Astrocyte (in vitro differentiated cells and primary cell): ENCODE measurements around the gene BRMS1. TPM values are rescaled to one million over a fixed set of nuclear protein-coding genes. Genes with fewer than 3 reads are reported as not detected.
A peak's percentile ranks its signal among the peaks of the same experiment; 100 is the strongest.

ENCODE experiments used
- DNase-seq: peaks from one replicate; pipeline ENCODE4 v3.0.0-alpha.2; 2010; ENCODE audit warnings: low read depth
- FAIRE-seq: peaks from 2 replicates; lab custom pipeline; 2011; peaks lifted over from hg19 to GRCh38; lab: Jason Lieb, UNC
- H2AFZ ChIP-seq: 2 replicates; pipeline ENCODE4 v1.6.0; 2012; ENCODE audit warnings: low read depth, low read length, inconsistent platforms
- H3K27ac ChIP-seq: 2 replicates; pipeline ENCODE4 v1.5.1; 2011; ENCODE audit warnings: low read depth, low read length, inconsistent platforms
- H3K27me3 ChIP-seq: 2 replicates; pipeline ENCODE4 v1.6.0; 2011; ENCODE audit warnings: low read length, inconsistent platforms; ENCODE audit not compliant: insufficient read depth
- H3K36me3 ChIP-seq: 2 replicates; pipeline ENCODE4 v1.5.1; 2011; ENCODE audit warnings: low read length, inconsistent platforms; ENCODE audit not compliant: insufficient read depth
- H3K4me1 ChIP-seq: 2 replicates; pipeline ENCODE4 v1.5.1; 2011; ENCODE audit warnings: low read length, inconsistent platforms; ENCODE audit not compliant: insufficient read depth
- H3K4me2 ChIP-seq: 2 replicates; pipeline ENCODE4 v1.6.0; 2012; ENCODE audit warnings: low read length, inconsistent platforms
- H3K4me3 ChIP-seq: 2 replicates; pipeline ENCODE4 v1.5.1; 2011; ENCODE audit warnings: low read depth, mild to moderate bottlenecking, low read length, inconsistent platforms; ENCODE audit not compliant: insufficient read depth
- H3K79me2 ChIP-seq: 2 replicates; pipeline ENCODE4 v1.6.0; 2012; ENCODE audit warnings: mild to moderate bottlenecking, low read length, inconsistent platforms; ENCODE audit not compliant: insufficient read depth
- H3K9ac ChIP-seq: 2 replicates; pipeline ENCODE4 v1.6.0; 2012; ENCODE audit warnings: mild to moderate bottlenecking, low read length, inconsistent platforms
- H3K9me3 ChIP-seq: 2 replicates; pipeline ENCODE4 v1.5.1; 2012; ENCODE audit warnings: low read depth, mild to moderate bottlenecking, low read length, inconsistent platforms; ENCODE audit not compliant: insufficient read depth
- H4K20me1 ChIP-seq: 2 replicates; pipeline ENCODE4 v1.6.0; 2012; ENCODE audit warnings: low read length, inconsistent platforms; ENCODE audit not compliant: insufficient read depth
- H3K27ac Mint-ChIP-seq: one replicate; pipeline ENCODE4 v1.8.0; 2021; ENCODE audit warnings: mild to moderate bottlenecking, mixed read lengths; ENCODE audit not compliant: unreplicated experiment
- H3K27me3 Mint-ChIP-seq: one replicate; pipeline ENCODE4 v1.8.0; 2021; ENCODE audit warnings: low read depth, mixed read lengths; ENCODE audit not compliant: unreplicated experiment
- H3K36me3 Mint-ChIP-seq: one replicate; pipeline ENCODE4 v1.8.0; 2021; ENCODE audit warnings: low read depth, mixed read lengths; ENCODE audit not compliant: unreplicated experiment
- H3K4me1 Mint-ChIP-seq: one replicate; pipeline ENCODE4 v1.8.0; 2021; ENCODE audit warnings: low read depth, mixed read lengths; ENCODE audit not compliant: unreplicated experiment
- H3K4me3 Mint-ChIP-seq: one replicate; pipeline ENCODE4 v1.8.0; 2021; ENCODE audit warnings: mild to moderate bottlenecking, moderate library complexity, mixed read lengths; ENCODE audit not compliant: unreplicated experiment
- H3K9me3 Mint-ChIP-seq: one replicate; pipeline ENCODE4 v1.8.0; 2021; ENCODE audit warnings: mild to moderate bottlenecking, mixed read lengths; ENCODE audit not compliant: unreplicated experiment
- CTCF ChIP-seq: IDR thresholded peaks from 2 replicates; pipeline ENCODE4 v1.5.1; 2011; ENCODE audit warnings: low read depth, mild to moderate bottlenecking, inconsistent platforms, low read length, moderate library complexity; ENCODE audit not compliant: insufficient read depth
- EZH2 ChIP-seq: IDR thresholded peaks from 2 replicates; pipeline ENCODE4 v1.6.1; 2012; ENCODE audit warnings: mild to moderate bottlenecking, low read length, inconsistent platforms; ENCODE audit not compliant: insufficient read depth
- total RNA-seq: library from RNA; stranded (reverse); gene quantifications from 2 replicates; pipeline ENCODE4 v1.2.1, GENCODE V29; 2021

Gene BRMS1
- total RNA-seq, 1 donor from 2014 or later = 47.8 TPM

DNA sequence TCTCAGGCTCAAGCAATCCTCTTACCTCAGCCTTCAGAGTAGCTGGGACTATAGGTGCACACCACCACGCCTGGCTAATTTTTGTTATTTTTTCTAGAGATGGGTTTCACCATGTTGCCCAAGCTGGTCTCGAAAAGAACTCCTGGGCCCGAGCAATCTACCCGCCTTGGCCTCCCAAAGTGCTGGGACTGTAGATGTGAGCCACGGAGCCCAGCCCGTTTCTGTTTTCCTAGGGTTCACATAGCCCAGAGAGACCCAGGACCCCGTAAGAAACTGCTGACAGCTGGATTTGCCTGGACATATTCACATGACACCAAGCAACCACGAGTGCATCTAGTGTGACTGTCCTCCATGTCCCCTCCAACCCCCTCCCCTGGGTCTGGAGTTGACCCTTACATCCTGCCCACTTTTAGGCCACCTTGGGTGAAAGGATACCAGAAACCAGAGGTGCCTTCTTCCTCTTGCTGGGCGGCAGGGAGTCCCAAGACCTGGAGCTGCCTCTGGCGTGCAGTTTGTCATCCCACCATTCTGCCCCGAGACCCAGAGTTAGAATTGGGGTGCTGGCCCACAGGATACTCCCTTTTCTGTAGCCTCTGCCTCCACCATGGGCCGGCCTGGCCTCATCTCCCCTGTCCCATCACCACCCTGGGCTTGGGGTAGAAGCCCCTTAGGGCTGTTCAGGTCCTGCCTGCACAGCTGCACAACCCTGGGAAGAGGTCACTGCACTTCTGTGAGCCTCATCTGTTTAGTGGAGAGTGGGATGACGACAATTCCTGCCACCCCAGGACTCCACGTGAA, 5.0 kb downstream of the BRMS1 start:
- Mint-ChIP-seq H3K9me3 (no peaks in the 10 kb centered on the region), H3K27me3 (no peaks in the 10 kb centered on the region), H3K36me3 (peaks cover 7% of the 10 kb centered on the region), H3K4me1 (peaks cover 41% of the 10 kb centered on the region), H3K4me3 (no peak overlapping the region), H3K27ac (no peak overlapping the region)
- Histone ChIP-seq H3K4me2 (no peak overlapping the region), H4K20me1 (peaks cover 45% of the 10 kb centered on the region), H3K79me2 (peaks cover 37% of the 10 kb centered on the region), H3K27ac (no peak overlapping the region), H3K27me3 (no peaks in the 10 kb centered on the region), H3K9me3 (no peaks in the 10 kb centered on the region), H2AFZ (no peak overlapping the region), H3K4me1 (peaks cover 46% of the 10 kb centered on the region), H3K36me3 (peaks cover 3% of the 10 kb centered on the region), H3K4me3 (no peak overlapping the region), H3K9ac (no peak overlapping the region)
- no peak for TF ChIP-seq CTCF
- no peak for TF ChIP-seq EZH2
- FAIRE-seq (no peak), DNase-seq (no peak)

- Mint-ChIP-seq H3K4me3 (peak overlapping the region; percentile 62), H3K27me3 (no peaks in the 10 kb centered on the region), H3K36me3 (peaks cover 7% of the 10 kb centered on the region), H3K9me3 (no peaks in the 10 kb centered on the region), H3K27ac (peak overlapping the region; percentile 50), H3K4me1 (peaks cover 41% of the 10 kb centered on the region)
- Histone ChIP-seq H3K4me2 (no peak overlapping the region), H2AFZ (no peak overlapping the region), H3K27ac (no peak overlapping the region), H3K36me3 (peaks cover 3% of the 10 kb centered on the region), H3K27me3 (no peaks in the 10 kb centered on the region), H3K4me1 (peaks cover 49% of the 10 kb centered on the region), H4K20me1 (peaks cover 45% of the 10 kb centered on the region), H3K9me3 (no peaks in the 10 kb centered on the region), H3K9ac (no peak overlapping the region), H3K4me3 (no peak overlapping the region), H3K79me2 (peaks cover 38% of the 10 kb centered on the region)
- FAIRE-seq = no peak
- no peak for TF ChIP-seq CTCF
- no peak for TF ChIP-seq EZH2
- DNase-seq = no peak
These were observed 5.7 kb downstream of the BRMS1 start for GRCh38 chr11:66339162-66339675.
